ENCODE data around the gene ZNF2. TPM values are rescaled to one million over a fixed set of nuclear protein-coding genes. Genes with fewer than 3 reads are reported as not detected.
A peak's percentile ranks its signal among the peaks of the same experiment; 100 is the strongest.

The ZNF2 gene
- total and polyA plus RNA-seq, 2 of the 13 experiments (the other 11 are each of a cell fraction or from before 2014, with no cell fraction given) = 4.3 to 6.1 TPM

- peak; percentile 52; the same call in 1 of the 2 replicates for TF ChIP-seq MEIS2 (CRISPR knock-in tag; IDR thresholded peaks at IDR 0.05)
- no peak for TF ChIP-seq ZNF768 (CRISPR knock-in tag; IDR thresholded peaks at IDR 0.05)
- 0 out of 2 replicates have a peak, but pooled peaks have one; percentile 52 for TF ChIP-seq CBX5 (CRISPR knock-in tag; IDR thresholded peaks at IDR 0.05; ENCODE audit: borderline replicate concordance)
- TF ChIP-seq TBX2 (CRISPR knock-in tag; IDR thresholded peaks at IDR 0.05; ENCODE audit: borderline replicate concordance) = peak; percentile 57; the same call in 1 of the 2 replicates
- TF ChIP-seq HOXA3 (CRISPR knock-in tag; IDR thresholded peaks at IDR 0.05) = peak; percentile 86
- TF ChIP-seq, protein P1, sequence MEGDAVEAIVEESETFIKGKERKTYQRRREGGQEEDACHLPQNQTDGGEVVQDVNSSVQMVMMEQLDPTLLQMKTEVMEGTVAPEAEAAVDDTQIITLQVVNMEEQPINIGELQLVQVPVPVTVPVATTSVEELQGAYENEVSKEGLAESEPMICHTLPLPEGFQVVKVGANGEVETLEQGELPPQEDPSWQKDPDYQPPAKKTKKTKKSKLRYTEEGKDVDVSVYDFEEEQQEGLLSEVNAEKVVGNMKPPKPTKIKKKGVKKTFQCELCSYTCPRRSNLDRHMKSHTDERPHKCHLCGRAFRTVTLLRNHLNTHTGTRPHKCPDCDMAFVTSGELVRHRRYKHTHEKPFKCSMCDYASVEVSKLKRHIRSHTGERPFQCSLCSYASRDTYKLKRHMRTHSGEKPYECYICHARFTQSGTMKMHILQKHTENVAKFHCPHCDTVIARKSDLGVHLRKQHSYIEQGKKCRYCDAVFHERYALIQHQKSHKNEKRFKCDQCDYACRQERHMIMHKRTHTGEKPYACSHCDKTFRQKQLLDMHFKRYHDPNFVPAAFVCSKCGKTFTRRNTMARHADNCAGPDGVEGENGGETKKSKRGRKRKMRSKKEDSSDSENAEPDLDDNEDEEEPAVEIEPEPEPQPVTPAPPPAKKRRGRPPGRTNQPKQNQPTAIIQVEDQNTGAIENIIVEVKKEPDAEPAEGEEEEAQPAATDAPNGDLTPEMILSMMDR (CRISPR knock-in tag; IDR thresholded peaks at IDR 0.05) = peak; percentile 70
- TF ChIP-seq, protein P2, sequence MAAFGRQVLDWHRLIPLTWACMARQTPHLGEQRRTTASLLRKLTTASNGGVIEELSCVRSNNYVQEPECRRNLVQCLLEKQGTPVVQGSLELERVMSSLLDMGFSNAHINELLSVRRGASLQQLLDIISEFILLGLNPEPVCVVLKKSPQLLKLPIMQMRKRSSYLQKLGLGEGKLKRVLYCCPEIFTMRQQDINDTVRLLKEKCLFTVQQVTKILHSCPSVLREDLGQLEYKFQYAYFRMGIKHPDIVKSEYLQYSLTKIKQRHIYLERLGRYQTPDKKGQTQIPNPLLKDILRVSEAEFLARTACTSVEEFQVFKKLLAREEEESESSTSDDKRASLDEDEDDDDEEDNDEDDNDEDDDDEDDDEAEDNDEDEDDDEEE (CRISPR knock-in tag; IDR thresholded peaks at IDR 0.05) = peak; percentile 68; the same call in 1 of the 2 replicates
- no peak for TF ChIP-seq KLF11 (CRISPR knock-in tag; IDR thresholded peaks at IDR 0.05)
- TF ChIP-seq KDM5B (CRISPR knock-in tag; IDR thresholded peaks at IDR 0.05; ENCODE audit: borderline replicate concordance) = peak; percentile 73; the same call in 1 of the 2 replicates
- peak; percentile 15 for TF ChIP-seq XRCC5 (optimal IDR thresholded peaks at IDR 0.05; ENCODE audit: low read length)
- TF ChIP-seq ASH2L (IDR thresholded peaks at IDR 0.05; ENCODE audit: insufficient read length, low read depth, low read length) = no peak
- TF ChIP-seq, protein P3, sequence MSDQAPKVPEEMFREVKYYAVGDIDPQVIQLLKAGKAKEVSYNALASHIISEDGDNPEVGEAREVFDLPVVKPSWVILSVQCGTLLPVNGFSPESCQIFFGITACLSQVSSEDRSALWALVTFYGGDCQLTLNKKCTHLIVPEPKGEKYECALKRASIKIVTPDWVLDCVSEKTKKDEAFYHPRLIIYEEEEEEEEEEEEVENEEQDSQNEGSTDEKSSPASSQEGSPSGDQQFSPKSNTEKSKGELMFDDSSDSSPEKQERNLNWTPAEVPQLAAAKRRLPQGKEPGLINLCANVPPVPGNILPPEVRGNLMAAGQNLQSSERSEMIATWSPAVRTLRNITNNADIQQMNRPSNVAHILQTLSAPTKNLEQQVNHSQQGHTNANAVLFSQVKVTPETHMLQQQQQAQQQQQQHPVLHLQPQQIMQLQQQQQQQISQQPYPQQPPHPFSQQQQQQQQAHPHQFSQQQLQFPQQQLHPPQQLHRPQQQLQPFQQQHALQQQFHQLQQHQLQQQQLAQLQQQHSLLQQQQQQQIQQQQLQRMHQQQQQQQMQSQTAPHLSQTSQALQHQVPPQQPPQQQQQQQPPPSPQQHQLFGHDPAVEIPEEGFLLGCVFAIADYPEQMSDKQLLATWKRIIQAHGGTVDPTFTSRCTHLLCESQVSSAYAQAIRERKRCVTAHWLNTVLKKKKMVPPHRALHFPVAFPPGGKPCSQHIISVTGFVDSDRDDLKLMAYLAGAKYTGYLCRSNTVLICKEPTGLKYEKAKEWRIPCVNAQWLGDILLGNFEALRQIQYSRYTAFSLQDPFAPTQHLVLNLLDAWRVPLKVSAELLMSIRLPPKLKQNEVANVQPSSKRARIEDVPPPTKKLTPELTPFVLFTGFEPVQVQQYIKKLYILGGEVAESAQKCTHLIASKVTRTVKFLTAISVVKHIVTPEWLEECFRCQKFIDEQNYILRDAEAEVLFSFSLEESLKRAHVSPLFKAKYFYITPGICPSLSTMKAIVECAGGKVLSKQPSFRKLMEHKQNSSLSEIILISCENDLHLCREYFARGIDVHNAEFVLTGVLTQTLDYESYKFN (CRISPR knock-in tag; conservative IDR thresholded peaks at IDR 0.05) = no peak
- TF ChIP-seq HNRNPLL (IDR thresholded peaks at IDR 0.05; ENCODE audit: low read depth, low read length, poor library complexity, severe bottlenecking) = peak; percentile 85
- TF ChIP-seq HNRNPK (IDR thresholded peaks at IDR 0.05; ENCODE audit: low read depth, low read length, poor library complexity, severe bottlenecking) = peak; percentile 31
- TF ChIP-seq ZNF891 (CRISPR knock-in tag; IDR thresholded peaks at IDR 0.05) = 0 out of 2 replicates have a peak, but pooled peaks have one; percentile 40
- TF ChIP-seq, protein P4, sequence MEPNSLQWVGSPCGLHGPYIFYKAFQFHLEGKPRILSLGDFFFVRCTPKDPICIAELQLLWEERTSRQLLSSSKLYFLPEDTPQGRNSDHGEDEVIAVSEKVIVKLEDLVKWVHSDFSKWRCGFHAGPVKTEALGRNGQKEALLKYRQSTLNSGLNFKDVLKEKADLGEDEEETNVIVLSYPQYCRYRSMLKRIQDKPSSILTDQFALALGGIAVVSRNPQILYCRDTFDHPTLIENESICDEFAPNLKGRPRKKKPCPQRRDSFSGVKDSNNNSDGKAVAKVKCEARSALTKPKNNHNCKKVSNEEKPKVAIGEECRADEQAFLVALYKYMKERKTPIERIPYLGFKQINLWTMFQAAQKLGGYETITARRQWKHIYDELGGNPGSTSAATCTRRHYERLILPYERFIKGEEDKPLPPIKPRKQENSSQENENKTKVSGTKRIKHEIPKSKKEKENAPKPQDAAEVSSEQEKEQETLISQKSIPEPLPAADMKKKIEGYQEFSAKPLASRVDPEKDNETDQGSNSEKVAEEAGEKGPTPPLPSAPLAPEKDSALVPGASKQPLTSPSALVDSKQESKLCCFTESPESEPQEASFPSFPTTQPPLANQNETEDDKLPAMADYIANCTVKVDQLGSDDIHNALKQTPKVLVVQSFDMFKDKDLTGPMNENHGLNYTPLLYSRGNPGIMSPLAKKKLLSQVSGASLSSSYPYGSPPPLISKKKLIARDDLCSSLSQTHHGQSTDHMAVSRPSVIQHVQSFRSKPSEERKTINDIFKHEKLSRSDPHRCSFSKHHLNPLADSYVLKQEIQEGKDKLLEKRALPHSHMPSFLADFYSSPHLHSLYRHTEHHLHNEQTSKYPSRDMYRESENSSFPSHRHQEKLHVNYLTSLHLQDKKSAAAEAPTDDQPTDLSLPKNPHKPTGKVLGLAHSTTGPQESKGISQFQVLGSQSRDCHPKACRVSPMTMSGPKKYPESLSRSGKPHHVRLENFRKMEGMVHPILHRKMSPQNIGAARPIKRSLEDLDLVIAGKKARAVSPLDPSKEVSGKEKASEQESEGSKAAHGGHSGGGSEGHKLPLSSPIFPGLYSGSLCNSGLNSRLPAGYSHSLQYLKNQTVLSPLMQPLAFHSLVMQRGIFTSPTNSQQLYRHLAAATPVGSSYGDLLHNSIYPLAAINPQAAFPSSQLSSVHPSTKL (CRISPR knock-in tag; IDR thresholded peaks at IDR 0.05) = peak; percentile 25; the same call in 1 of the 2 replicates
- peak in 1 of 2 experiments; percentile 54; a peak in 2 of 4 replicates for TF ChIP-seq POLR2A (IDR thresholded peaks at IDR 0.05; ENCODE audit: insufficient read depth in 1 of 2, low read depth in 2 of 2, low read length in 2 of 2)
- no peak for TF ChIP-seq NR1H2 (CRISPR knock-in tag; IDR thresholded peaks at IDR 0.05; ENCODE audit: borderline replicate concordance, low read depth)
Measured at GRCh38 chr2:95207111-95207961, 41.7 kb downstream of the ZNF2 start, which contains the start of gene ZNF892 (continued).

All from HepG2 (cell line).